Lower leg skin (tissue), 4 donors: ENCODE measurements around the gene PNCK. TPM values are rescaled to one million over a fixed set of nuclear protein-coding genes. Genes with fewer than 3 reads are reported as not detected.
"Not testable (repeated sequence)": the region's sequence is repeated elsewhere in the genome, so short reads cannot be mapped to it uniquely, and the experiment has no call there.

ENCODE experiments used
- DNase-seq, 2 donors: peaks; one replicate each; pipeline ENCODE4 v3.0.0-alpha.2; 2019; ENCODE audit warnings: low spot score in 2 of 2
- H3K4me3 ChIP-seq: fragments of 200-600 bp; sonication (generic); 2 replicates; pipeline ENCODE4 v1.5.1; 2017; ENCODE audit warnings: mild to moderate bottlenecking, low read depth; ENCODE audit not compliant: poor library complexity, severe bottlenecking
- CTCF ChIP-seq, 3 donors: fragments of 450-650 bp; IDR thresholded peaks; one replicate each; pipeline ENCODE4 v1.5.1; 2016; ENCODE audit warnings: antibody characterized with exemption in 3 of 3, mild to moderate bottlenecking in 3 of 3, moderate library complexity in 2 of 3
- POLR2A ChIP-seq, 2 donors: fragments of 450-650 bp; IDR thresholded peaks; one replicate each; pipeline ENCODE4 v1.6.1; 2016 to 2017; ENCODE audit warnings: antibody characterized with exemption in 2 of 2, mild to moderate bottlenecking in 1 of 2, moderate library complexity in 1 of 2
- WGBS, 2 donors: methylation state at CpG; one replicate each; pipeline ENCODE4 v1.1.5; 2018; 5-methylcytosine and 5-hydroxymethylcytosine counted together
- intact Hi-C: fragments of 100-400 bp; cut with DNase I; formaldehyde crosslinking; loops from one replicate; pipeline ENCODE4 v1.15.0; 2023; ENCODE audit warnings: low total_unique reads
- total RNA-seq, 4 donors: library from RNA; depleted of rRNA; stranded (reverse); fragments of >200 nt; gene quantifications; one replicate each; pipeline ENCODE4 v1.1.0, GENCODE V29; 2016

Gene PNCK
- total RNA-seq, 4 donors from 2014 or later = 0.76 to 6.7 (median 2.1) TPM

DNA sequence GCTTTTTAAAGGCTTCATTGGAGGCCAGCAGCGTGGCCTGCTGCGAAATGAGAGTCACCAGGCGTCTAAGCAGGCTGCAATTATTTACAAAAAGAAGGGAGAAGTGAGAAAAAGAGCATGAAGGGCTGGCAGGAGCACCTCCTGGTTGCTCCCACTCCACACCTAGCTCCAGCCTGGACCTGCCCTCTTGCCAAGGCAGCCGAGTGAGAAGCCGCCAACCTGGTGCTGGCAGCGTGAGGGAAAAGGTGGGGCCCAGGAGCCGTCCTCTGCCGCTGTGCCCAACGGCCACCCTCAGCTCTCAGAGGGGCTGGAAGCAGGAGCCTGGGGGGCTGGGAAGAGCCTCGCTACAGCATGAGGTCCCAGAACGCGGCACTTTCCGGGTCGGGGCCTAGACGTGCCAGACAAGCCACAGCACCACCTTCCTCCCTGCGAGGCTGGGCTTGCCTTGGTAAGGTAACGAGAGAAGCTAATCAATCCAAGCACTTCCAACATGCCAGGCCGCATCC lies 30.5 kb upstream of the PNCK start:
- intact Hi-C loops = no loop called here
- DNase-seq = no peak
- no peak overlapping the region for H3K4me3 ChIP-seq
- TF ChIP-seq CTCF (IDR thresholded peaks at IDR 0.05) (no peak), POLR2A (IDR thresholded peaks at IDR 0.05) (no peak)
- 58 to 65% methylated on average over 17 to 18 of the region's 18 CpGs for WGBS, 2 donors

- WGBS, 2 donors = 83% methylated on average over 16 of the region's 16 CpGs; no CpG with 5 or more reads in 1 of the 2 donors
- DNase-seq = no peak
Observed at GRCh38 chrX:153703036-153703370, 29.4 kb upstream of the PNCK start.

GRCh38 chrX:153702336-153703035 lies 28.9 kb upstream of the PNCK start:
- 65 to 70% methylated on average over 14 to 23 of the region's 23 CpGs for WGBS, 2 donors
- intact Hi-C loops = no loop called here
- TF ChIP-seq CTCF (IDR thresholded peaks at IDR 0.05) (no peak), POLR2A (IDR thresholded peaks at IDR 0.05) (no peak)

More at GRCh38 chrX:153703036-153703370, 29.4 kb upstream of the PNCK start:
- no peak for TF ChIP-seq CTCF (IDR thresholded peaks at IDR 0.05)
- TF ChIP-seq POLR2A (IDR thresholded peaks at IDR 0.05) = no peak
- intact Hi-C loops = no loop called here
- no peak overlapping the region for H3K4me3 ChIP-seq

GRCh38 chrX:153701706-153702105 lies 28.1 kb upstream of the PNCK start:
- WGBS, 2 donors = 94 to 97% methylated on average over 7 to 12 of the region's 12 CpGs
- intact Hi-C loops = no loop called here
- H3K4me3 ChIP-seq = no peak overlapping the region
- no peak for DNase-seq
- no peak for TF ChIP-seq POLR2A (IDR thresholded peaks at IDR 0.05)

More at GRCh38 chrX:153702336-153703035, 28.9 kb upstream of the PNCK start:
- no peak for DNase-seq
- no peak overlapping the region for H3K4me3 ChIP-seq

- H3K4me3 ChIP-seq = no peak overlapping the region
- intact Hi-C loops = no loop called here
- 75 to 77% methylated on average over 3 to 6 of the region's 6 CpGs for WGBS, 2 donors
- TF ChIP-seq POLR2A (IDR thresholded peaks at IDR 0.05) (no peak), CTCF (IDR thresholded peaks at IDR 0.05) (no peak)
- DNase-seq = no peak
Observed at GRCh38 chrX:153700967-153701366, 27.4 kb upstream of the PNCK start.

- no peak for DNase-seq
- intact Hi-C loops = no loop called here
- 34 to 57% methylated on average over 14 of the region's 15 CpGs for WGBS, 2 donors
Observed at GRCh38 chrX:153700376-153700945, 26.8 kb upstream of the PNCK start.

DNA sequence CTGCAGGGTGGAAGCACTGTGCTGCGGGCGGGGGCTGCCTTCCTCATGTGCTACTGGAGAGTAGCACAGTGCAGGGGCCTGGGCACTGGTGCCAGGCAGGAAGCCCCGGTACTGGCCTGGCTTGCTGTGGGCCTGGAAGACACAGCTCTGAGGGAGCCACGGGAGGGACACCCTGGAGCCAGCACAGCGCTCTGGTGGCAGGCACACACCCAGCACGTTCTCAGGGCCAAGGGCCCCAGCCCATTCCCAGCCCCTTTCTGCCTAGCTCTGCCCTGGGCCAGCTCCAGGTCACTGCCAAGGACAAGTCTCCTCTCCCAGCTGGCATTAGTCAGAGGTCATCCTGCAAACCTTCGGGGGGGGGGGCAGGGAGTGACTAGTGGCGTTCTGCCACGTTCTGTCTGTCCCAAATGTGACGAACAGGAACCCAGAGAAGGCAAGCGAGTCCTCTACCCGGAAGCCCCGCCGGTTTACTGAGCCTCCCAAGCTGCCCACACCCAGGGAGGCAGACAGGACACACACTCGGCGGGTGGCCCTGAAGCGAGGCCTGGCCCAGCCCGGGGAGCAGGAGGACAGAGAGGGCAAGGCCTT lies 26.3 kb upstream of the PNCK start:
- WGBS, 2 donors = 66% methylated on average over 13 of the region's 18 CpGs; no CpG with 5 or more reads in 1 of the 2 donors
- intact Hi-C loops, DNase-seq, H3K4me3 ChIP-seq: not testable (repeated sequence)

More at GRCh38 chrX:153700376-153700945, 26.8 kb upstream of the PNCK start:
- no peak for TF ChIP-seq POLR2A (IDR thresholded peaks at IDR 0.05)
- no peak for TF ChIP-seq CTCF (IDR thresholded peaks at IDR 0.05)
- H3K4me3 ChIP-seq = no peak overlapping the region

- 73 to 82% methylated on average over 10 to 16 of the region's 16 CpGs for WGBS, 2 donors
- intact Hi-C loops, DNase-seq, H3K4me3 ChIP-seq: not testable (repeated sequence)
Observed at GRCh38 chrX:153699210-153699783, 25.7 kb upstream of the PNCK start.
